DOHH2 (cell line): ENCODE measurements around the gene GSTM4.

Source experiments
- H3F3A ChIP-seq: fragments of 200-600 bp; sonication (generic), shearing (Covaris generic); 2 replicates; pipeline ENCODE4 v1.6.0; 2016; ENCODE audit warnings: antibody characterized with exemption, mild to moderate bottlenecking; ENCODE audit not compliant: control insufficient read depth, insufficient read depth
- H3K27ac ChIP-seq: fragments of 200-600 bp; sonication (generic); 2 replicates; pipeline ENCODE4 v1.5.1; 2014; ENCODE audit warnings: low read depth, mild to moderate bottlenecking, low read length, moderate library complexity
- H3K27me3 ChIP-seq: fragments of 200-600 bp; sonication (generic); 2 replicates; pipeline ENCODE4 v1.6.1; 2014; ENCODE audit warnings: mild to moderate bottlenecking, low read length, mixed read lengths; ENCODE audit not compliant: control insufficient read depth
- H3K36me3 ChIP-seq: fragments of 200-600 bp; sonication (generic); 2 replicates; pipeline ENCODE4 v1.6.1; 2014; ENCODE audit warnings: mild to moderate bottlenecking, low read length, moderate library complexity, mixed read lengths; ENCODE audit not compliant: control insufficient read depth
- H3K4me1 ChIP-seq: fragments of 200-600 bp; sonication (generic); 2 replicates; pipeline ENCODE4 v1.6.1; 2014; ENCODE audit warnings: mild to moderate bottlenecking, low read length, mixed read lengths; ENCODE audit not compliant: control insufficient read depth
- H3K4me2 ChIP-seq: fragments of 200-600 bp; sonication (generic); 2 replicates; pipeline ENCODE4 v1.6.0; 2014; ENCODE audit warnings: mild to moderate bottlenecking, low read length, moderate library complexity
- H3K4me3 ChIP-seq: fragments of 200-600 bp; sonication (generic); 2 replicates; pipeline ENCODE4 v1.5.1; 2014; ENCODE audit warnings: mild to moderate bottlenecking, low read length, mixed read lengths
- H3K79me2 ChIP-seq: fragments of 200-600 bp; sonication (generic); 2 replicates; pipeline ENCODE4 v1.6.1; 2014; ENCODE audit warnings: mild to moderate bottlenecking, low read length, mixed read lengths; ENCODE audit not compliant: control insufficient read depth
- H3K9me2 ChIP-seq: fragments of 200-600 bp; sonication (generic); replicated peaks from 2 replicates; pipeline ENCODE4 v1.6.1; 2014; ENCODE audit warnings: mild to moderate bottlenecking, low read length, mixed read lengths; ENCODE audit not compliant: control insufficient read depth
- H3K9me3 ChIP-seq: fragments of 200-600 bp; sonication (generic); 2 replicates; pipeline ENCODE4 v1.6.1; 2014; ENCODE audit warnings: antibody characterized with exemption, low read length, mixed read lengths; ENCODE audit not compliant: control insufficient read depth, insufficient read depth
- H4K20me1 ChIP-seq: fragments of 200-600 bp; sonication (generic); 2 replicates; pipeline ENCODE4 v1.6.0; 2014; ENCODE audit warnings: low read depth, mild to moderate bottlenecking, antibody characterized with exemption, low read length, moderate library complexity; ENCODE audit not compliant: control insufficient read depth, insufficient read depth
- CTCF ChIP-seq: fragments of 200-600 bp; sonication (generic); IDR thresholded peaks from one replicate; pipeline ENCODE4 v1.5.1; 2014; ENCODE audit warnings: antibody characterized with exemption, mild to moderate bottlenecking, low read depth, low read length; ENCODE audit not compliant: poor library complexity, severe bottlenecking
- EZH2phosphoT487 ChIP-seq: fragments of 200-600 bp; sonication (generic); IDR thresholded peaks from 2 replicates; pipeline ENCODE4 v1.6.1; 2017; ENCODE audit warnings: borderline replicate concordance, mild to moderate bottlenecking, antibody characterized with exemption, low read length, moderate library complexity, mixed read lengths

GSTM4 gene

GRCh38 chr1:109616391-109616790 lies 39.5 kb upstream of the GSTM4 start:
- H3K4me1 ChIP-seq, result peaks cover 45% of the 10 kb centered on the region
- 0 out of 2 replicates have a peak overlapping the region, but pooled peaks have one; percentile 32 for H3K27ac ChIP-seq
- H4K20me1 ChIP-seq, result no peaks in the 10 kb centered on the region
- peak overlapping the region; percentile 54 for H3K4me2 ChIP-seq
- H3K79me2 ChIP-seq, result peaks cover 21% of the 10 kb centered on the region
- H3K36me3 ChIP-seq, result no peaks in the 10 kb centered on the region
- H3F3A ChIP-seq, result peaks cover 12% of the 10 kb centered on the region
- H3K9me3 ChIP-seq, result no peaks in the 10 kb centered on the region
- TF ChIP-seq EZH2phosphoT487 (no peak), CTCF (no peak)
- no peaks in the 10 kb centered on the region for H3K27me3 ChIP-seq
- peak overlapping the region; percentile 30; the same call in 1 of the 2 replicates for H3K4me3 ChIP-seq
- no peaks in the 10 kb centered on the region for H3K9me2 ChIP-seq

GRCh38 chr1:109617291-109617801 lies 38.6 kb upstream of the GSTM4 start:
- no peak overlapping the region for H3K4me2 ChIP-seq
- no peaks in the 10 kb centered on the region for H3K9me3 ChIP-seq
- H3K36me3 ChIP-seq, result no peaks in the 10 kb centered on the region
- H3K9me2 ChIP-seq, result no peaks in the 10 kb centered on the region
- H4K20me1 ChIP-seq, result no peaks in the 10 kb centered on the region
- no peak for TF ChIP-seq EZH2phosphoT487
- no peak for TF ChIP-seq CTCF
- H3K79me2 ChIP-seq, result peaks cover 31% of the 10 kb centered on the region
- H3K4me3 ChIP-seq, result no peak overlapping the region
- H3K4me1 ChIP-seq, result peaks cover 54% of the 10 kb centered on the region
- no peaks in the 10 kb centered on the region for H3K27me3 ChIP-seq
- no peak overlapping the region for H3K27ac ChIP-seq
- peaks cover 12% of the 10 kb centered on the region for H3F3A ChIP-seq

GRCh38 chr1:109618661-109619575 lies 37.0 kb upstream of the GSTM4 start:
- Histone ChIP-seq H3F3A (peaks cover 12% of the 10 kb centered on the region), H3K9me2 (no peaks in the 10 kb centered on the region), H3K79me2 (peaks cover 47% of the 10 kb centered on the region), H3K27ac (peak overlapping the region; percentile 44), H3K4me1 (peaks cover 70% of the 10 kb centered on the region), H3K4me2 (peak overlapping the region; percentile 77), H3K4me3 (peak overlapping the region; percentile 81), H4K20me1 (no peaks in the 10 kb centered on the region), H3K9me3 (no peaks in the 10 kb centered on the region), H3K36me3 (no peaks in the 10 kb centered on the region), H3K27me3 (no peaks in the 10 kb centered on the region)
- TF ChIP-seq EZH2phosphoT487 (no peak), CTCF (no peak)
